Osteoblast (primary cell): ENCODE measurements around the gene ABI3. TPM values are rescaled to one million over a fixed set of nuclear protein-coding genes. Genes with fewer than 3 reads are reported as not detected.

Experiments
- DNase-seq: peaks from one replicate; pipeline ENCODE4 v3.0.0; 2011; ENCODE audit warnings: low spot score, mixed read lengths; ENCODE audit not compliant: insufficient read length; ENCODE audit errors: missing footprints
- H2AFZ ChIP-seq: 2 replicates; pipeline ENCODE4 v1.6.0; 2011; ENCODE audit warnings: mild to moderate bottlenecking, low read length
- H3K27ac ChIP-seq: 2 replicates; pipeline ENCODE4 v1.5.1; 2011; ENCODE audit warnings: mild to moderate bottlenecking, low read depth, low read length, moderate library complexity
- H3K27me3 ChIP-seq: 2 replicates; pipeline ENCODE4 v1.6.0; 2012; ENCODE audit warnings: mild to moderate bottlenecking, control low read depth, inconsistent platforms, low read length, moderate library complexity; ENCODE audit not compliant: insufficient read depth
- H3K36me3 ChIP-seq: 2 replicates; pipeline ENCODE4 v1.5.1; 2011; ENCODE audit warnings: mild to moderate bottlenecking, low read length, control low read depth, moderate library complexity; ENCODE audit not compliant: insufficient read depth
- H3K4me1 ChIP-seq: 2 replicates; pipeline ENCODE4 v1.5.1; 2011; ENCODE audit warnings: mild to moderate bottlenecking, low read length, control low read depth, moderate library complexity; ENCODE audit not compliant: insufficient read depth
- H3K4me2 ChIP-seq: 2 replicates; pipeline ENCODE4 v1.6.0; 2011; ENCODE audit warnings: mild to moderate bottlenecking, low read length; ENCODE audit not compliant: insufficient read depth
- H3K4me3 ChIP-seq: fragments of 200-600 bp; sonication (generic); 3 replicates; pipeline ENCODE4 v1.5.1; 2012; ENCODE audit warnings: mild to moderate bottlenecking, low read length, inconsistent platforms; ENCODE audit not compliant: insufficient read depth
- H3K79me2 ChIP-seq: 2 replicates; pipeline ENCODE4 v1.6.0; 2012; ENCODE audit warnings: mild to moderate bottlenecking, low read length, control low read depth, inconsistent platforms; ENCODE audit not compliant: insufficient read depth
- H3K9me3 ChIP-seq: 2 replicates; pipeline ENCODE4 v1.5.1; 2011; ENCODE audit warnings: low read depth, low read length, control low read depth
- H4K20me1 ChIP-seq: 2 replicates; pipeline ENCODE4 v1.6.0; 2012; ENCODE audit warnings: mild to moderate bottlenecking, low read length, control low read depth; ENCODE audit not compliant: insufficient read depth
- total RNA-seq: library from RNA; depleted of rRNA; stranded (reverse); fragments of >200 nt; gene quantifications from 2 replicates; pipeline ENCODE4 v1.2.3, GENCODE V29; 2012
- TF ChIP-seq, protein P1 (sequence below): IDR thresholded peaks from 2 replicates; pipeline ENCODE4 v1.5.1; 2011; ENCODE audit warnings: mild to moderate bottlenecking, low read depth, low read length, moderate library complexity; ENCODE audit errors: extremely low read depth

The ABI3 gene
- total RNA-seq, 1 donor, result 0.36 TPM

DNA sequence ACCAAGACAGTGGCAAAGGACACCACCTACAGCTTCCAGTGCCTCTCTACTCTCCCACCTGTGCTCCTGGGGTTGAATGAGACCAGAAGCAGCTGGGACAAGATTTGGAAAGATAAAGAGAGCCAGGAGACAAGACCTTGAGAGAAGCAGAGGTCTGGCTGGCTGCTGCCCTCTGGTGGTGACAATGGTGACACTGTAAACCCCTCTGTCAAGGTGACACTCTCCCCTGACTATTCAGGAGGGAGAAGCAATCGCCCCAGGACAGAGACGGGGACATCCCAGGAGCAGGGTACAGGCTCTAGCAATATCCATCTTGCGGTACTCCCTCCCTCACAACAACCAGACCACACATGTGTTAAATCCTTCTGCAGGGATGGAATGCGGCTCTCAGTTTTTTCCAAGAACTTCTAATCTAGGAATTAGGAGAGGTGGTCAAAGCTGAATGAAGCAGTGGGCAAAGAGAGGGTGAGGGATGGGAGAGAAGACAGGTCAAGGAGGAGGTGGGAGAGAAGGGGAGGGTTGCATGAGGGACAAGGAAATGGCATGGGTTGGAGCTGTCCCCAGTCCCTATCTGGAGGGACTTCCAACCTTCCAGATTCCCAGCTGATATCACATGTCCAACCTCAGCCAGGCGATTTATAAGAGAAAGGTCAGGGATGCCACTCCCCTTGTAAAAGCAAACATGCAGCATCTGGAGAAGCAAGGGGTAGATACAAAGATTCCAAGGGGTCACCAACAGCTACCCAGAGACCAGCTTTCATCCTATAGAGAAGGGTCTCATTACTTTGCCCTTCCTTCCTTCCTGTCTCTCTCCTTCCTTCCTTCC is 17.1 kb downstream of the ABI3 start:
- no peaks in the 10 kb centered on the region for H3K79me2 ChIP-seq
- TF ChIP-seq, protein P1, sequence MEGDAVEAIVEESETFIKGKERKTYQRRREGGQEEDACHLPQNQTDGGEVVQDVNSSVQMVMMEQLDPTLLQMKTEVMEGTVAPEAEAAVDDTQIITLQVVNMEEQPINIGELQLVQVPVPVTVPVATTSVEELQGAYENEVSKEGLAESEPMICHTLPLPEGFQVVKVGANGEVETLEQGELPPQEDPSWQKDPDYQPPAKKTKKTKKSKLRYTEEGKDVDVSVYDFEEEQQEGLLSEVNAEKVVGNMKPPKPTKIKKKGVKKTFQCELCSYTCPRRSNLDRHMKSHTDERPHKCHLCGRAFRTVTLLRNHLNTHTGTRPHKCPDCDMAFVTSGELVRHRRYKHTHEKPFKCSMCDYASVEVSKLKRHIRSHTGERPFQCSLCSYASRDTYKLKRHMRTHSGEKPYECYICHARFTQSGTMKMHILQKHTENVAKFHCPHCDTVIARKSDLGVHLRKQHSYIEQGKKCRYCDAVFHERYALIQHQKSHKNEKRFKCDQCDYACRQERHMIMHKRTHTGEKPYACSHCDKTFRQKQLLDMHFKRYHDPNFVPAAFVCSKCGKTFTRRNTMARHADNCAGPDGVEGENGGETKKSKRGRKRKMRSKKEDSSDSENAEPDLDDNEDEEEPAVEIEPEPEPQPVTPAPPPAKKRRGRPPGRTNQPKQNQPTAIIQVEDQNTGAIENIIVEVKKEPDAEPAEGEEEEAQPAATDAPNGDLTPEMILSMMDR, result peak; percentile 93
- peaks cover 42% of the 10 kb centered on the region for H3K27me3 ChIP-seq
- H3K36me3 ChIP-seq, result no peaks in the 10 kb centered on the region
- H4K20me1 ChIP-seq, result no peaks in the 10 kb centered on the region
- no peak overlapping the region for H3K27ac ChIP-seq
- H2AFZ ChIP-seq, result no peak overlapping the region
- no peak overlapping the region for H3K4me3 ChIP-seq
- H3K9me3 ChIP-seq, result no peaks in the 10 kb centered on the region
- H3K4me1 ChIP-seq, result peaks cover 7% of the 10 kb centered on the region
- peak; percentile 99 for DNase-seq
- no peak overlapping the region for H3K4me2 ChIP-seq

DNA sequence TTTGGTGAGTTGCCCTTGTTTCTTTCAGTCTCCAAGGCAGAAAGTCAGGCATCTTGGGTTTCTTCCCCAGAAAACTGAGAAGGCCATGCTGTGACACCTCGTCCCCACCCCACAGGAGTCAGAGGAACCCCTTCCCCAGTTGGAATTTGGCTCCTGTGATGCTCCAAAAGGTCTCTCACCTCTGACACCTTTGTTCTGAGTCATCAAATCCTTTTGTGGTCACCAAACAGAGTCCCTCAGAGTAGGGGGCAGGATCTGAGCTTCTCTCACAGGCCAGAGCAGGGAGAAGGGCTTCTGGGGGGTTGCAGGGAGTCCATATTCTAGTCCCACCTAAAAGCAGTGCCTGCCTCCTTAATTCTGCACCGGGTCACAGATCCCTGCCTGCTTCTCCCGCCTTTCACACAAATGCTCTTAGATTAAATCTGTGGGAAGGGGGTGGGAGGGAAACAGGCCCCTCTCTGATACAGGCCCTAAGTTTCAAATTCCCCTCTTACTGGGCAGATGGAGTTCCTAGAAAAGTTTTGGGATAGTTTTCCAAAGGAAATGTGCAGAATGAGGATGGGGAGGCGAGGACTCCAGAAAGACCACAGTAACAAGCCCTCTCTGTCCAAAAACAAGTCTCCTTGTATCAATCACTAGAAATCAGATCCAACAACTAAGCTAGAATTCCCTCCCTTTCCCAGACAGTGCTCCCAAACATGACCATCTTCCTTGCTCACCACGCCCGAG is 18.7 kb downstream of the ABI3 start:
- H3K36me3 ChIP-seq, result no peaks in the 10 kb centered on the region
- H3K9me3 ChIP-seq, result no peaks in the 10 kb centered on the region
- DNase-seq, result peak; percentile 55
- no peak overlapping the region for H3K27ac ChIP-seq
- TF ChIP-seq, protein P1, result no peak
- peaks cover 28% of the 10 kb centered on the region for H3K27me3 ChIP-seq
- no peak overlapping the region for H3K4me3 ChIP-seq
- H4K20me1 ChIP-seq, result no peaks in the 10 kb centered on the region
- H3K4me1 ChIP-seq, result peaks cover 7% of the 10 kb centered on the region
- H2AFZ ChIP-seq, result no peak overlapping the region
- no peaks in the 10 kb centered on the region for H3K79me2 ChIP-seq
- H3K4me2 ChIP-seq, result peak overlapping the region; percentile 92

DNA sequence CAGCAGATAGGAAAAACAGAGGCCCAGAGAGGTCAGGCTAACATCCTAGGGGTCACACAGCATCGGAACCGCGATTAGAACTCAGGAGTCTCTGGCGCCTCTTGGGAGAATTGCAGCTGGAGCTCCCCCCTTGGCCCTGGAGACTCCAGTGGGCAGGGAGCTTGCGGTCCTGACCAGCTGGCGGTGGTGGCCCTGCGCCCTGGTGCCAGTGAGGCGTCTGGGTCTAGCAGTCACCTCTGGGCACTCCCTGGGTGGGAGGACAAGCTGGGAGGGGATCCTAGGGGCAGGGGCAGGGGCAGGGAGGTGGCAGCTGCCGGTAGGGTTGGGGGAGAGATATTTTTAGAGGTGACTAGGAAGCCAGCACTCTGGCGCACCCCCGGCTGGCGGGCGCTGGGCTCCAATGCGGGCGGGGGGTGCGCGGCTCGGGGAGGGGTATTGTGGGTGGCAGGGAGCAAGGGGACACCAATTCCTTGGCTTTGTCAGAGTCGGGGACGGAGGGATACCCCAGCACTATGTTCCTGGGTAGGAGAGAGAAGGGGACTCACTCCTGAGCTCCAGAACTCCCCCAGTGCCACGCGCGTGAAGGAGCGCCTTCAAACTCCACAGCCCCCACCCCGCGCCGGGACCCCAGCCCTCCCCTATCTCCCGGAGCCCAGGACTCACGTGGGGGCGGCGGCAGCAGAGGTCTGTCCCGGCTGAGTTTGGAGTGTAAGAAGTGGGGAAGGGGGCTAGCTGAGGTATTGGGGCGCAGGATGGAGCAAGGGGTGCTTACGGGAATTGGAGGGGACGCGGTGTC is 19.5 kb downstream of the ABI3 start:
- H3K4me1 ChIP-seq, result peaks cover 7% of the 10 kb centered on the region
- TF ChIP-seq, protein P1, result no peak
- no peaks in the 10 kb centered on the region for H3K9me3 ChIP-seq
- peak overlapping the region; percentile 86 for H3K4me3 ChIP-seq
- no peak overlapping the region for H3K27ac ChIP-seq
- H2AFZ ChIP-seq, result peak overlapping the region; percentile 98
- H4K20me1 ChIP-seq, result no peaks in the 10 kb centered on the region
- DNase-seq, result peak; percentile 64
- H3K36me3 ChIP-seq, result no peaks in the 10 kb centered on the region
- H3K27me3 ChIP-seq, result peaks cover 24% of the 10 kb centered on the region
- H3K4me2 ChIP-seq, result peak overlapping the region; percentile 92
- no peaks in the 10 kb centered on the region for H3K79me2 ChIP-seq
